Esophagus muscularis mucosa (tissue), 4 donors: Measurements from ENCODE around the gene DTX3. TPM values are rescaled to one million over a fixed set of nuclear protein-coding genes. Genes with fewer than 3 reads are reported as not detected.
"Not testable (repeated sequence)": the region's sequence is repeated elsewhere in the genome, so short reads cannot be mapped to it uniquely, and the experiment has no call there.

Experiments used
- DNase-seq: peaks from one replicate; pipeline ENCODE4 v3.0.0-alpha.2; 2017; ENCODE audit errors: extremely low spot score
- H3K27ac ChIP-seq, 4 donors: fragments of 200-600 bp; sonication (generic); replicated peaks in 1 of 4; 1 replicate in 3 of 4; 2 replicates in 1 of 4; pipeline ENCODE4 v1.5.1; 2016 to 2019; ENCODE audit warnings: mild to moderate bottlenecking in 1 of 4
- H3K27me3 ChIP-seq, 4 donors: fragments of 200-600 bp; sonication (generic); one replicate each; pipeline versions ENCODE4 v1.5.1 to v1.6.0; 2016 to 2019
- H3K36me3 ChIP-seq, 4 donors: fragments of 200-600 bp; sonication (generic); one replicate each; pipeline ENCODE4 v1.5.1; 2016 to 2019
- H3K4me1 ChIP-seq, 4 donors: fragments of 200-600 bp; sonication (generic); one replicate each; pipeline ENCODE4 v1.5.1; 2016 to 2019
- H3K4me3 ChIP-seq, 4 donors: fragments of 200-600 bp; sonication (generic); 1 replicate in 2 of 4; 2 replicates in 2 of 4; pipeline ENCODE4 v1.5.1; 2016 to 2019; ENCODE audit warnings: mild to moderate bottlenecking in 4 of 4, moderate library complexity in 1 of 4
- H3K9me3 ChIP-seq, 4 donors: fragments of 200-600 bp; sonication (generic); 1 replicate in 3 of 4; 2 replicates in 1 of 4; pipeline ENCODE4 v1.5.1; 2016 to 2019
- CTCF ChIP-seq, 3 experiments: fragments of 200-600 bp in 2 of 3; fragments of 450-650 bp in 1 of 3; sonication (generic) in 2 of 3; IDR thresholded peaks; one replicate each; pipeline ENCODE4 v1.5.1; 2017 to 2019; ENCODE audit warnings: antibody characterized with exemption in 3 of 3, mild to moderate bottlenecking in 2 of 3, moderate library complexity in 1 of 3
- EP300 ChIP-seq: sonication (generic); formaldehyde crosslinking; IDR thresholded peaks from one replicate; pipeline ENCODE4 v1.6.1; 2017; ENCODE audit warnings: antibody characterized with exemption
- POLR2A ChIP-seq: fragments of 450-650 bp; IDR thresholded peaks from one replicate; pipeline ENCODE4 v1.6.1; 2017; ENCODE audit warnings: antibody characterized with exemption, moderate library complexity, mild to moderate bottlenecking, low read depth
- POLR2AphosphoS5 ChIP-seq, 2 donors: sonication (generic); formaldehyde crosslinking; IDR thresholded peaks; one replicate each; pipeline ENCODE4 v1.6.1; 2017; ENCODE audit warnings: antibody characterized with exemption in 2 of 2
- WGBS: methylation state at CpG from one replicate; pipeline ENCODE4 v1.1.5; 2018; 5-methylcytosine and 5-hydroxymethylcytosine counted together
- intact Hi-C: fragments of 100-400 bp; cut with DNase I; formaldehyde crosslinking; loops from one replicate; pipeline ENCODE4 v1.15.1; 2023
- total RNA-seq, 4 donors: library from RNA; depleted of rRNA; stranded (reverse); fragments of >200 nt; gene quantifications; one replicate each; pipeline versions ENCODE4 v1.1.0 to v1.2.1, GENCODE V29; 2016

Gene DTX3
- total RNA-seq, 4 donors from 2014 or later: 39.0 to 68.6 (median 46.8) TPM

- intact Hi-C loops: no loop called here
- Histone ChIP-seq H3K9me3 (no peaks in the 10 kb centered on the region), H3K36me3 (no peaks in the 10 kb centered on the region), H3K4me1 (no peaks in the 10 kb centered on the region), H3K4me3 (no peak overlapping the region), H3K27me3 (peaks cover 0 to 67% (median 0%) of the 10 kb centered on the region in 4 donors), H3K27ac (no peak overlapping the region)
- DNase-seq: no peak
- TF ChIP-seq EP300: no peak
- TF ChIP-seq POLR2A: no peak
- TF ChIP-seq POLR2AphosphoS5 (IDR thresholded peaks at IDR 0.05): no peak
- TF ChIP-seq CTCF (IDR thresholded peaks at IDR 0.05): no peak
- 43% methylated on average over 7 of the region's 7 CpGs for WGBS
Observed at GRCh38 chr12:57640175-57641042, 35.8 kb downstream of the DTX3 start.

GRCh38 chr12:57641699-57642442, 37.2 kb downstream of the DTX3 start:
- no peak for DNase-seq
- Histone ChIP-seq H3K4me3 (no peak overlapping the region), H3K27me3 (peaks cover 0 to 57% (median 0%) of the 10 kb centered on the region in 4 donors), H3K9me3 (no peaks in the 10 kb centered on the region), H3K4me1 (no peaks in the 10 kb centered on the region), H3K36me3 (no peaks in the 10 kb centered on the region), H3K27ac (no peak overlapping the region)
- TF ChIP-seq POLR2A (no peak), POLR2AphosphoS5 (IDR thresholded peaks at IDR 0.05) (no peak)
- 56% methylated on average over 5 of the region's 5 CpGs for WGBS
- intact Hi-C loops: no loop called here

GRCh38 chr12:57645990-57646658, 41.5 kb downstream of the DTX3 start:
- DNase-seq, intact Hi-C loops, H3K9me3 ChIP-seq, H3K36me3 ChIP-seq, H3K27ac ChIP-seq, H3K4me3 ChIP-seq, H3K4me1 ChIP-seq: not testable (repeated sequence)
- WGBS: 65% methylated on average over 10 of the region's 13 CpGs
- peaks cover 0 to 30% (median 0%) of the 10 kb centered on the region in 4 donors for H3K27me3 ChIP-seq

- H3K4me1 ChIP-seq, H3K27ac ChIP-seq, H3K9me3 ChIP-seq, intact Hi-C loops, H3K4me3 ChIP-seq, H3K36me3 ChIP-seq, DNase-seq: not testable (repeated sequence)
- peaks cover 0 to 24% (median 0%) of the 10 kb centered on the region in 4 donors for H3K27me3 ChIP-seq
- WGBS: 96% methylated on average over 5 of the region's 15 CpGs
Observed at GRCh38 chr12:57646659-57647049, 42.0 kb downstream of the DTX3 start.

- no peak for DNase-seq
- TF ChIP-seq CTCF (IDR thresholded peaks at IDR 0.05): no peak
- Histone ChIP-seq H3K9me3 (no peaks in the 10 kb centered on the region), H3K36me3 (no peaks in the 10 kb centered on the region), H3K27me3 (peaks cover 0 to 4% (median 0%) of the 10 kb centered on the region in 4 donors), H3K27ac (no peak overlapping the region), H3K4me1 (peaks cover 0 to 10% (median 4%) of the 10 kb centered on the region in 4 donors), H3K4me3 (no peak overlapping the region)
- 65% methylated on average over 3 of the region's 3 CpGs for WGBS
- intact Hi-C loops: no loop called here
Observed at GRCh38 chr12:57654042-57654441, 49.4 kb downstream of the DTX3 start.
